HG02763 (cell line): ENCODE data around the gene TK2.

Source experiments
- ATAC-seq: cut with Tn5 transposase; IDR thresholded peaks from one replicate; pipeline ENCODE4 v1.9.1; 2021; ENCODE audit warnings: mild to moderate bottlenecking, moderate library complexity; ENCODE audit not compliant: unreplicated experiment

Gene TK2

GRCh38 chr16:66547101-66547989, 2.6 kb downstream of the TK2 start:
- ATAC-seq = no peak

GRCh38 chr16:66544016-66544757, 5.7 kb downstream of the TK2 start:
- no peak for ATAC-seq

- ATAC-seq = no peak
Observed at GRCh38 chr16:66543541-66543940, 6.4 kb downstream of the TK2 start.

- ATAC-seq = no peak
Observed at GRCh38 chr16:66542396-66542795, 7.5 kb downstream of the TK2 start.

- no peak for ATAC-seq
Observed at GRCh38 chr16:66541388-66542355, 8.2 kb downstream of the TK2 start.

- peak; percentile 72 for ATAC-seq
Observed at GRCh38 chr16:66539623-66540469, 10.1 kb downstream of the TK2 start.

- no peak for ATAC-seq
Observed at GRCh38 chr16:66538910-66539309, 11.0 kb downstream of the TK2 start.

- no peak for ATAC-seq
Observed at GRCh38 chr16:66537236-66537635, 12.7 kb downstream of the TK2 start.

- no peak for ATAC-seq
Observed at GRCh38 chr16:66536525-66536924, 13.4 kb downstream of the TK2 start.

- ATAC-seq = no peak
Observed at GRCh38 chr16:66534376-66534799, 15.5 kb downstream of the TK2 start.

- ATAC-seq = no peak
Observed at GRCh38 chr16:66529475-66529874, 20.4 kb downstream of the TK2 start.

- no peak for ATAC-seq
Observed at GRCh38 chr16:66528294-66528693, 21.6 kb downstream of the TK2 start.

GRCh38 chr16:66525396-66526180, 24.3 kb downstream of the TK2 start:
- no peak for ATAC-seq

- peak; percentile 56 for ATAC-seq
Observed at GRCh38 chr16:66524601-66525164, 25.2 kb downstream of the TK2 start.

GRCh38 chr16:66523861-66524354, 26.0 kb downstream of the TK2 start:
- no peak for ATAC-seq

GRCh38 chr16:66522816-66523590, 26.9 kb downstream of the TK2 start:
- no peak for ATAC-seq

GRCh38 chr16:66521951-66522771, 27.8 kb downstream of the TK2 start:
- peak; percentile 60 for ATAC-seq
